ENCODE data around the gene GJD3.

The GJD3 gene

GRCh38 chr17:40338941-40339649 lies 25.4 kb downstream of the GJD3 start:
- no peak for DNase-seq
- Histone ChIP-seq H3K27me3 (ENCODE audit: insufficient read depth, low read depth, severe bottlenecking) (no peaks in the 10 kb centered on the region), H3K36me3 (peaks cover 4% of the 10 kb centered on the region), H3K4me3 (ENCODE audit: low read depth, low read length) (no peak overlapping the region), H3K27ac (no peak overlapping the region), H3K9me3 (ENCODE audit: severe bottlenecking) (no peaks in the 10 kb centered on the region)
- no peak for TF ChIP-seq CTCF (IDR thresholded peaks at IDR 0.05; ENCODE audit: low read depth, low read length)

GRCh38 chr17:40338058-40338457 lies 26.5 kb downstream of the GJD3 start:
- H3K4me3 ChIP-seq (ENCODE audit: low read depth, low read length): no peak overlapping the region
- peaks cover 6% of the 10 kb centered on the region for H3K36me3 ChIP-seq
- H3K27ac ChIP-seq: no peak overlapping the region
- DNase-seq: no peak
- no peak for TF ChIP-seq CTCF (IDR thresholded peaks at IDR 0.05; ENCODE audit: low read depth, low read length)
- no peaks in the 10 kb centered on the region for H3K27me3 ChIP-seq (ENCODE audit: insufficient read depth, low read depth, severe bottlenecking)
- H3K9me3 ChIP-seq (ENCODE audit: severe bottlenecking): no peaks in the 10 kb centered on the region

GRCh38 chr17:40337351-40337750 lies 27.2 kb downstream of the GJD3 start:
- Histone ChIP-seq H3K4me3 (ENCODE audit: low read depth, low read length) (no peak overlapping the region), H3K36me3 (peaks cover 8% of the 10 kb centered on the region), H3K27ac (no peak overlapping the region), H3K9me3 (ENCODE audit: severe bottlenecking) (no peaks in the 10 kb centered on the region), H3K27me3 (ENCODE audit: insufficient read depth, low read depth, severe bottlenecking) (no peaks in the 10 kb centered on the region)
- DNase-seq: no peak
- no peak for TF ChIP-seq CTCF (IDR thresholded peaks at IDR 0.05; ENCODE audit: low read depth, low read length)

- Histone ChIP-seq H3K4me3 (ENCODE audit: low read depth, low read length) (no peak overlapping the region), H3K27me3 (ENCODE audit: insufficient read depth, low read depth, severe bottlenecking) (no peaks in the 10 kb centered on the region), H3K36me3 (peaks cover 25% of the 10 kb centered on the region), H3K9me3 (ENCODE audit: severe bottlenecking) (no peaks in the 10 kb centered on the region), H3K27ac (no peak overlapping the region)
- no peak for DNase-seq
- TF ChIP-seq CTCF (IDR thresholded peaks at IDR 0.05; ENCODE audit: low read depth, low read length): no peak
Measured at GRCh38 chr17:40335620-40336019, 28.9 kb downstream of the GJD3 start.

- Histone ChIP-seq H3K27ac (no peak overlapping the region), H3K4me3 (ENCODE audit: low read depth, low read length) (no peak overlapping the region), H3K36me3 (peaks cover 25% of the 10 kb centered on the region), H3K27me3 (ENCODE audit: insufficient read depth, low read depth, severe bottlenecking) (no peaks in the 10 kb centered on the region), H3K9me3 (ENCODE audit: severe bottlenecking) (no peaks in the 10 kb centered on the region)
- no peak for DNase-seq
- TF ChIP-seq CTCF (IDR thresholded peaks at IDR 0.05; ENCODE audit: low read depth, low read length): no peak
Measured at GRCh38 chr17:40333781-40334448, 30.6 kb downstream of the GJD3 start.

Measured in WERI-Rb-1 (cell line).